H1 (cell line): ENCODE measurements around the gene HINT2. TPM values are rescaled to one million over a fixed set of nuclear protein-coding genes. Genes with fewer than 3 reads are reported as not detected.

Experiments
- CTCF ChIA-PET: fragments of 300-600 bp; sonication (Branson Sonifier 250); formaldehyde crosslinking; loops from one replicate; lab custom pipeline; 2021; ENCODE audit not compliant: partially characterized antibody; lab: Charles Lee
- POLR2A ChIA-PET: fragments of 300-600 bp; sonication (Branson Sonifier 250); formaldehyde crosslinking; loops from one replicate; lab custom pipeline; 2021; ENCODE audit warnings: inconsistent platforms; ENCODE audit not compliant: partially characterized antibody; lab: Charles Lee
- DNase-seq, 2 experiments: peaks; one replicate each; pipeline versions ENCODE4 v3.0.0 to v3.0.0-alpha.2; 2010 to 2022; ENCODE audit warnings: low spot score in 2 of 2, low read depth in 1 of 2, mixed read lengths in 1 of 2
- FAIRE-seq: peaks from 2 replicates; lab custom pipeline; 2011; peaks lifted over from hg19 to GRCh38; lab: Jason Lieb, UNC
- H2AFZ ChIP-seq: 2 replicates; pipeline ENCODE4 v1.8.1; 2012; ENCODE audit warnings: low read length, inconsistent platforms
- H2AK5ac ChIP-seq: 2 replicates; pipeline ENCODE4 v1.6.1; 2013; ENCODE audit warnings: low read depth, low read length
- H2BK120ac ChIP-seq: replicated peaks from 2 replicates; pipeline ENCODE3; 2013; ENCODE audit warnings: low read depth, low read length, inconsistent platforms
- H2BK12ac ChIP-seq: 2 replicates; pipeline ENCODE4 v1.6.1; 2013; ENCODE audit warnings: low read depth, low read length
- H2BK15ac ChIP-seq: 2 replicates; pipeline ENCODE4 v1.6.1; 2013; ENCODE audit warnings: low read length
- H2BK20ac ChIP-seq: 2 replicates; pipeline ENCODE4 v1.6.1; 2013; ENCODE audit warnings: low read length
- H2BK5ac ChIP-seq: 2 replicates; pipeline ENCODE4 v1.6.1; 2013; ENCODE audit warnings: low read depth, low read length
- H3K14ac ChIP-seq: 2 replicates; pipeline ENCODE4 v1.6.1; 2013; ENCODE audit warnings: inconsistent platforms; ENCODE audit not compliant: insufficient read length
- H3K18ac ChIP-seq: 2 replicates; pipeline ENCODE4 v1.6.1; 2013; ENCODE audit warnings: low read length; ENCODE audit errors: extremely low read depth
- H3K23ac ChIP-seq: 2 replicates; pipeline ENCODE4 v1.6.1; 2013; ENCODE audit warnings: inconsistent platforms; ENCODE audit not compliant: insufficient read length
- H3K23me2 ChIP-seq: 2 replicates; pipeline ENCODE4 v1.6.1; 2013; ENCODE audit warnings: low read depth, low read length
- H3K27ac ChIP-seq: 2 replicates; pipeline ENCODE4 v1.6.1; 2011; ENCODE audit warnings: low read depth, low read length, inconsistent platforms
- H3K27me3 ChIP-seq, 4 experiments: replicated peaks in 1 of 4; 1 replicate in 1 of 4; 2 replicates in 3 of 4; pipeline versions ENCODE4 v1.6.1 to v1.8.1; 2011 to 2013; ENCODE audit warnings: low read length in 3 of 4, mild to moderate bottlenecking in 3 of 4, inconsistent platforms in 2 of 4, mixed read lengths in 2 of 4, moderate library complexity in 1 of 4; ENCODE audit not compliant: control insufficient read depth in 3 of 4, insufficient read depth in 3 of 4; ENCODE audit errors: extremely low read depth in 1 of 4
- H3K36me3 ChIP-seq, 4 experiments: 2 replicates each; pipeline versions ENCODE4 v1.6.1 to v1.8.1; 2011 to 2013; ENCODE audit warnings: mild to moderate bottlenecking in 4 of 4, low read length in 3 of 4, moderate library complexity in 2 of 4, control low read depth in 1 of 4, inconsistent platforms in 1 of 4; ENCODE audit not compliant: insufficient read depth in 4 of 4, control insufficient read depth in 2 of 4
- H3K4ac ChIP-seq: replicated peaks from 2 replicates; pipeline ENCODE3; 2013; ENCODE audit warnings: low read length, low read depth, mixed read lengths, inconsistent platforms; ENCODE audit not compliant: insufficient read length
- H3K4me1 ChIP-seq, 4 experiments: replicated peaks in 1 of 4; 1 replicate in 1 of 4; 2 replicates in 3 of 4; pipeline versions ENCODE4 v1.6.1 to v1.8.1; 2011 to 2013; ENCODE audit warnings: low read length in 3 of 4, inconsistent platforms in 2 of 4, mixed read lengths in 1 of 4; ENCODE audit not compliant: insufficient read depth in 4 of 4, control insufficient read depth in 3 of 4
- H3K4me2 ChIP-seq, 2 experiments: 2 replicates each; pipeline versions ENCODE4 v1.6.1 to v1.8.1; 2011 to 2013; ENCODE audit warnings: low read depth in 2 of 2, low read length in 2 of 2, control low read depth in 1 of 2, inconsistent platforms in 1 of 2, mild to moderate bottlenecking in 1 of 2; ENCODE audit not compliant: insufficient read depth in 1 of 2
- H3K4me3 ChIP-seq, 4 experiments: fragments of 200-600, 300-600 bp in 1 of 4; sonication (generic), shearing (Covaris generic), sonication (Bioruptor Twin) in 1 of 4; 2 replicates each; pipeline versions ENCODE4 v1.5.1 to v1.8.1; 2011 to 2016; ENCODE audit warnings: low read length in 4 of 4, low read depth in 3 of 4, control low read depth in 2 of 4, inconsistent platforms in 2 of 4, mild to moderate bottlenecking in 2 of 4, mixed read lengths in 1 of 4, moderate library complexity in 1 of 4; ENCODE audit not compliant: insufficient read depth in 2 of 4; ENCODE audit errors: extremely low read depth in 1 of 4
- H3K56ac ChIP-seq: replicated peaks from 2 replicates; pipeline ENCODE3; 2013; ENCODE audit warnings: low read depth, mild to moderate bottlenecking, mixed read lengths, low read length, inconsistent platforms; ENCODE audit not compliant: insufficient read length
- H3K79me1 ChIP-seq: 2 replicates; pipeline ENCODE4 v1.6.1; 2013; ENCODE audit warnings: low read depth, low read length, control low read depth
- H3K79me2 ChIP-seq, 2 experiments: 2 replicates each; pipeline versions ENCODE4 v1.6.1 to v1.8.1; 2012 to 2013; ENCODE audit warnings: low read length in 2 of 2, mild to moderate bottlenecking in 2 of 2, inconsistent platforms in 1 of 2; ENCODE audit not compliant: insufficient read depth in 2 of 2, control insufficient read depth in 1 of 2
- H3K9ac ChIP-seq, 4 experiments: replicated peaks in 1 of 4; 1 replicate in 1 of 4; 2 replicates in 3 of 4; pipeline versions ENCODE4 v1.6.1 to v1.8.1; 2011 to 2013; ENCODE audit warnings: low read depth in 3 of 4, low read length in 3 of 4, control low read depth in 2 of 4, mild to moderate bottlenecking in 2 of 4, moderate library complexity in 2 of 4, inconsistent platforms in 1 of 4; ENCODE audit errors: extremely low read depth in 1 of 4
- H3K9me3 ChIP-seq, 2 experiments: 2 replicates each; pipeline versions ENCODE4 v1.6.1 to v1.8.1; 2012 to 2013; ENCODE audit warnings: mild to moderate bottlenecking in 2 of 2, moderate library complexity in 2 of 2, control low read depth in 1 of 2, inconsistent platforms in 1 of 2, low read depth in 1 of 2, low read length in 1 of 2, mixed read lengths in 1 of 2; ENCODE audit not compliant: insufficient read depth in 2 of 2
- H4K20me1 ChIP-seq, 2 experiments: replicated peaks in 1 of 2; 2 replicates each; pipeline versions ENCODE3 to v1.8.1; 2011 to 2013; ENCODE audit warnings: inconsistent platforms in 2 of 2, low read length in 2 of 2, mild to moderate bottlenecking in 1 of 2; ENCODE audit not compliant: insufficient read depth in 2 of 2, control insufficient read depth in 1 of 2
- H4K5ac ChIP-seq: 2 replicates; pipeline ENCODE4 v1.6.1; 2013; ENCODE audit warnings: low read length, low read depth, mixed read lengths, inconsistent platforms; ENCODE audit not compliant: insufficient read length
- H4K8ac ChIP-seq: 2 replicates; pipeline ENCODE4 v1.8.0; 2013; ENCODE audit warnings: mild to moderate bottlenecking, moderate library complexity, low read length, inconsistent platforms; ENCODE audit not compliant: insufficient read depth; ENCODE audit errors: extremely low read depth
- H4K91ac ChIP-seq: replicated peaks from 2 replicates; pipeline ENCODE3; 2013; ENCODE audit warnings: low read length, mixed read lengths, inconsistent platforms; ENCODE audit not compliant: insufficient read length
- CEBPB ChIP-seq: IDR thresholded peaks from 2 replicates; pipeline ENCODE4 v1.6.1; 2012; ENCODE audit warnings: low read depth, low read length
- CTBP2 ChIP-seq: IDR thresholded peaks from 2 replicates; pipeline ENCODE4 v1.7.0; 2011; ENCODE audit warnings: borderline replicate concordance, mild to moderate bottlenecking, moderate library complexity, mixed read lengths, low read length; ENCODE audit not compliant: insufficient read depth, insufficient read length
- KDM5A ChIP-seq: fragments of 200-600 bp; IDR thresholded peaks from 2 replicates; pipeline ENCODE4 v1.7.1; 2012; ENCODE audit warnings: mild to moderate bottlenecking, low read length, inconsistent platforms, mixed read lengths
- RAD21 ChIP-seq, 2 experiments: IDR thresholded peaks in 1 of 2; conservative IDR thresholded peaks in 1 of 2; 2 replicates each; pipeline ENCODE4 v1.6.1; 2011; ENCODE audit warnings: low read depth in 2 of 2, low read length in 2 of 2, improper control_type of control experiment in 1 of 2, inconsistent platforms in 1 of 2, mild to moderate bottlenecking in 1 of 2, moderate library complexity in 1 of 2
- RXRA ChIP-seq: IDR thresholded peaks from 2 replicates; pipeline ENCODE4 v1.6.1; 2011; ENCODE audit warnings: low read depth, mild to moderate bottlenecking, low read length, moderate library complexity; ENCODE audit not compliant: insufficient read depth
- SAP30 ChIP-seq: fragments of 300-600 bp; sonication (generic); IDR thresholded peaks from 2 replicates; pipeline ENCODE4 v1.7.1; 2012; ENCODE audit warnings: low read length, moderate library complexity, mild to moderate bottlenecking, inconsistent platforms; ENCODE audit not compliant: insufficient read depth, insufficient replicate concordance
- WGBS, 2 experiments: shearing (Covaris generic) in 1 of 2; methylation state at CpG; one replicate each; pipeline versions ENCODE4 v1.1.6 to v1.1.7; 2013 to 2015; ENCODE audit warnings: low lambda C conversion rate in 2 of 2, mixed read lengths in 2 of 2, inconsistent platforms in 1 of 2, low coverage in 1 of 2, missing lambda C conversion rate in 1 of 2; ENCODE audit not compliant: insufficient replicate concordance in 2 of 2, insufficient coverage in 1 of 2, insufficient read length in 1 of 2; ENCODE audit errors: extremely low coverage in 1 of 2, missing lambda C conversion rate in 1 of 2; 5-methylcytosine and 5-hydroxymethylcytosine counted together
- polyA plus RNA-seq, 7 experiments: library from polyadenylated mRNA; depleted of rRNA in 3 of 7; stranded (reverse) in 5 of 7; unstranded in 2 of 7; fragments of >200 nt in 5 of 7; fragments of 200-250 nt in 2 of 7; gene quantifications; 1 replicate in 5 of 7; 2 replicates in 1 of 7; 4 replicates in 1 of 7; pipeline versions ENCODE4 v1.2.1 to v1.2.3, GENCODE V29; 2011 to 2013; ENCODE audit warnings: missing spikeins in 2 of 7, mixed read lengths in 2 of 7
- total RNA-seq: library from RNA; stranded (reverse); fragmentation: NEBNext Ultra II Directional; extraction: Animal tissue kit (Norgen Biotek cat#: 25700); gene quantifications from 2 replicates; pipeline ENCODE4 v1.2.1, GENCODE V29; 2021
- TF ChIP-seq, protein P1 (sequence below): IDR thresholded peaks from 2 replicates; pipeline ENCODE4 v1.6.1; 2012; ENCODE audit warnings: low read length, inconsistent platforms
- TF ChIP-seq, protein P2 (sequence below), 3 experiments: IDR thresholded peaks; 1 replicate in 2 of 3; 2 replicates in 1 of 3; pipeline versions ENCODE4 v1.5.1 to v1.6.1; 2011; ENCODE audit warnings: low read length in 3 of 3, mild to moderate bottlenecking in 3 of 3, inconsistent platforms in 2 of 3, low read depth in 1 of 3, moderate library complexity in 1 of 3; ENCODE audit not compliant: insufficient read depth in 1 of 3; ENCODE audit errors: control extremely low read depth in 1 of 3

HINT2 gene
- total and polyA plus RNA-seq, 2 of the 8 experiments (the other 6 are each of a cell fraction or from before 2014, with no cell fraction given): 32.1 to 51.2 TPM

DNA sequence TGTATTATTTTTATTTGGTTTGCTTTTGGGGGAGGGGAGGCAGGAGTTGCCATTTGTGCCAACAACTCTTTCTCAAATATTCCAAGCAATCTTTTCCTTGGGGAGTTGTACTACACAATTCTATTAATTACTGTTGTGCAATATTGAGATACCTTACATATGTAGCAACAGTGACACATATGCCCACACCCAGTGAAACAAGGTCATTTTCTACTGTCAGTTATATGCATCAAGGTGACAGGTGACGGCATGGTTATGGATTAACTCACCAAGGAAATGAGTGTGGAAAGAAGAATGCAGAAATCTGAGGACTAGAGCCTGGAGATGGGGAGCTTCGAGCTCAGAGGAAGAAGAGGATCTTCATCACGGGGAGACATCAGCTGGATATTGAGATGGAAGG, 42.9 kb downstream of the HINT2 start:
- no peaks in the 10 kb centered on the region for H3K36me3 ChIP-seq
- no peak overlapping the region for H2BK20ac ChIP-seq
- no peak for DNase-seq
- H3K27ac ChIP-seq: no peak overlapping the region
- H3K4me1 ChIP-seq: peaks cover 0 to 6% (median 4%) of the 10 kb centered on the region in 4 experiments; a peak in 6 of 7 replicates
- no peak overlapping the region for H2BK12ac ChIP-seq
- H3K9me3 ChIP-seq: no peaks in the 10 kb centered on the region
- H3K9ac ChIP-seq: no peak overlapping the region
- no peaks in the 10 kb centered on the region for H3K79me2 ChIP-seq
- H4K5ac ChIP-seq: no peak overlapping the region
- H3K4ac ChIP-seq: no peak overlapping the region
- ChIA-PET POLR2A (interaction anchor here (1.2 kb wide), 1 partner anchor 38 kb away, joined by 3 read pairs; no protein-coding TSS in a partner anchor), CTCF (interaction anchor here (1.2 to 3.2 kb wide), 3 partner anchors 9 to 114 kb away, joined by 3 to 12 read pairs (median 4); partner anchors contain the start of genes CCDC107 and RMRP)
- no peaks in the 10 kb centered on the region for H3K27me3 ChIP-seq
- no peak overlapping the region for H4K8ac ChIP-seq
- H3K4me2 ChIP-seq: no peak overlapping the region
- H2AK5ac ChIP-seq: no peak overlapping the region
- H2BK5ac ChIP-seq: no peak overlapping the region
- H2BK15ac ChIP-seq: no peak overlapping the region
- no peak overlapping the region for H3K18ac ChIP-seq
- H3K4me3 ChIP-seq: no peak overlapping the region
- H4K91ac ChIP-seq: no peak overlapping the region
- WGBS, 2 experiments: 95% methylated on average over 3 of the region's 3 CpGs; no CpG with 5 or more reads in 1 of the 2 experiments
- H2AFZ ChIP-seq: no peak overlapping the region
- H4K20me1 ChIP-seq: no peaks in the 10 kb centered on the region
- H2BK120ac ChIP-seq: no peak overlapping the region
- H3K23me2 ChIP-seq: no peaks in the 10 kb centered on the region
- FAIRE-seq: no peak
- H3K14ac ChIP-seq: no peak overlapping the region
- H3K56ac ChIP-seq: no peak overlapping the region
- no peaks in the 10 kb centered on the region for H3K79me1 ChIP-seq
- H3K23ac ChIP-seq: no peak overlapping the region
- no peak for TF ChIP-seq RXRA
- TF ChIP-seq, protein P1, sequence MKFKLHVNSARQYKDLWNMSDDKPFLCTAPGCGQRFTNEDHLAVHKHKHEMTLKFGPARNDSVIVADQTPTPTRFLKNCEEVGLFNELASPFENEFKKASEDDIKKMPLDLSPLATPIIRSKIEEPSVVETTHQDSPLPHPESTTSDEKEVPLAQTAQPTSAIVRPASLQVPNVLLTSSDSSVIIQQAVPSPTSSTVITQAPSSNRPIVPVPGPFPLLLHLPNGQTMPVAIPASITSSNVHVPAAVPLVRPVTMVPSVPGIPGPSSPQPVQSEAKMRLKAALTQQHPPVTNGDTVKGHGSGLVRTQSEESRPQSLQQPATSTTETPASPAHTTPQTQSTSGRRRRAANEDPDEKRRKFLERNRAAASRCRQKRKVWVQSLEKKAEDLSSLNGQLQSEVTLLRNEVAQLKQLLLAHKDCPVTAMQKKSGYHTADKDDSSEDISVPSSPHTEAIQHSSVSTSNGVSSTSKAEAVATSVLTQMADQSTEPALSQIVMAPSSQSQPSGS: no peak
- TF ChIP-seq SAP30: no peak
- TF ChIP-seq, protein P2, sequence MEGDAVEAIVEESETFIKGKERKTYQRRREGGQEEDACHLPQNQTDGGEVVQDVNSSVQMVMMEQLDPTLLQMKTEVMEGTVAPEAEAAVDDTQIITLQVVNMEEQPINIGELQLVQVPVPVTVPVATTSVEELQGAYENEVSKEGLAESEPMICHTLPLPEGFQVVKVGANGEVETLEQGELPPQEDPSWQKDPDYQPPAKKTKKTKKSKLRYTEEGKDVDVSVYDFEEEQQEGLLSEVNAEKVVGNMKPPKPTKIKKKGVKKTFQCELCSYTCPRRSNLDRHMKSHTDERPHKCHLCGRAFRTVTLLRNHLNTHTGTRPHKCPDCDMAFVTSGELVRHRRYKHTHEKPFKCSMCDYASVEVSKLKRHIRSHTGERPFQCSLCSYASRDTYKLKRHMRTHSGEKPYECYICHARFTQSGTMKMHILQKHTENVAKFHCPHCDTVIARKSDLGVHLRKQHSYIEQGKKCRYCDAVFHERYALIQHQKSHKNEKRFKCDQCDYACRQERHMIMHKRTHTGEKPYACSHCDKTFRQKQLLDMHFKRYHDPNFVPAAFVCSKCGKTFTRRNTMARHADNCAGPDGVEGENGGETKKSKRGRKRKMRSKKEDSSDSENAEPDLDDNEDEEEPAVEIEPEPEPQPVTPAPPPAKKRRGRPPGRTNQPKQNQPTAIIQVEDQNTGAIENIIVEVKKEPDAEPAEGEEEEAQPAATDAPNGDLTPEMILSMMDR (IDR thresholded peaks at IDR 0.05; ENCODE audit: control extremely low read depth in 1 of 3, insufficient read depth in 1 of 3, low read depth in 1 of 3, low read length in 3 of 3): no peak
- no peak for TF ChIP-seq CEBPB
- TF ChIP-seq RAD21 (IDR thresholded peaks at IDR 0.05 in 1 of 2, conservative IDR thresholded peaks at IDR 0.05 in 1 of 2; ENCODE audit: low read depth in 2 of 2, low read length in 2 of 2): no peak
- no peak for TF ChIP-seq CTBP2
- TF ChIP-seq KDM5A: no peak
